ENCODE measurements around the gene LCMT2.

DNA sequence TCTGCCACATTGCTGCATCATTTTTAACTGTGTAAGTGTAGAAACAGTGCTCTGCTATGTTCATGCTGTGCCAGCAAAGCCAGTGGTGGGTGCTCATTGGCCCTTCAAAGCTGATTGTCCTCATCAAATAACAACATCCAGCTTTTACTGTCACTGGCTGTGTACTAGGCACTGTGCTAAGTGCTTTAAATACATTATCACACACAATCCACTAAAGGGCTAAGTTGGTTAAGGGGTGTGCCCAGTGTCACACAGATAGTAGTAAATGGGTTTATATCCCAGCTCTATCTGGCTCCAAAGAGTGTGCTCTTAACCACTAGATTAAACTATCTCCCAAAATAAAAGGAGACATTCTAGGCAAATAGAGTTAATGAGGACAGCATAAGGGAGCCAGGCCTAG lies 48.2 kb upstream of the LCMT2 start:
- TF ChIP-seq, protein P1, sequence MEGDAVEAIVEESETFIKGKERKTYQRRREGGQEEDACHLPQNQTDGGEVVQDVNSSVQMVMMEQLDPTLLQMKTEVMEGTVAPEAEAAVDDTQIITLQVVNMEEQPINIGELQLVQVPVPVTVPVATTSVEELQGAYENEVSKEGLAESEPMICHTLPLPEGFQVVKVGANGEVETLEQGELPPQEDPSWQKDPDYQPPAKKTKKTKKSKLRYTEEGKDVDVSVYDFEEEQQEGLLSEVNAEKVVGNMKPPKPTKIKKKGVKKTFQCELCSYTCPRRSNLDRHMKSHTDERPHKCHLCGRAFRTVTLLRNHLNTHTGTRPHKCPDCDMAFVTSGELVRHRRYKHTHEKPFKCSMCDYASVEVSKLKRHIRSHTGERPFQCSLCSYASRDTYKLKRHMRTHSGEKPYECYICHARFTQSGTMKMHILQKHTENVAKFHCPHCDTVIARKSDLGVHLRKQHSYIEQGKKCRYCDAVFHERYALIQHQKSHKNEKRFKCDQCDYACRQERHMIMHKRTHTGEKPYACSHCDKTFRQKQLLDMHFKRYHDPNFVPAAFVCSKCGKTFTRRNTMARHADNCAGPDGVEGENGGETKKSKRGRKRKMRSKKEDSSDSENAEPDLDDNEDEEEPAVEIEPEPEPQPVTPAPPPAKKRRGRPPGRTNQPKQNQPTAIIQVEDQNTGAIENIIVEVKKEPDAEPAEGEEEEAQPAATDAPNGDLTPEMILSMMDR (IDR thresholded peaks at IDR 0.05) = no peak
- TF ChIP-seq POLR2A (IDR thresholded peaks at IDR 0.05) = no peak
